ENCODE measurements around the gene COL18A1.
A peak's percentile ranks its signal among the peaks of the same experiment; 100 is the strongest.

Gene COL18A1

DNA sequence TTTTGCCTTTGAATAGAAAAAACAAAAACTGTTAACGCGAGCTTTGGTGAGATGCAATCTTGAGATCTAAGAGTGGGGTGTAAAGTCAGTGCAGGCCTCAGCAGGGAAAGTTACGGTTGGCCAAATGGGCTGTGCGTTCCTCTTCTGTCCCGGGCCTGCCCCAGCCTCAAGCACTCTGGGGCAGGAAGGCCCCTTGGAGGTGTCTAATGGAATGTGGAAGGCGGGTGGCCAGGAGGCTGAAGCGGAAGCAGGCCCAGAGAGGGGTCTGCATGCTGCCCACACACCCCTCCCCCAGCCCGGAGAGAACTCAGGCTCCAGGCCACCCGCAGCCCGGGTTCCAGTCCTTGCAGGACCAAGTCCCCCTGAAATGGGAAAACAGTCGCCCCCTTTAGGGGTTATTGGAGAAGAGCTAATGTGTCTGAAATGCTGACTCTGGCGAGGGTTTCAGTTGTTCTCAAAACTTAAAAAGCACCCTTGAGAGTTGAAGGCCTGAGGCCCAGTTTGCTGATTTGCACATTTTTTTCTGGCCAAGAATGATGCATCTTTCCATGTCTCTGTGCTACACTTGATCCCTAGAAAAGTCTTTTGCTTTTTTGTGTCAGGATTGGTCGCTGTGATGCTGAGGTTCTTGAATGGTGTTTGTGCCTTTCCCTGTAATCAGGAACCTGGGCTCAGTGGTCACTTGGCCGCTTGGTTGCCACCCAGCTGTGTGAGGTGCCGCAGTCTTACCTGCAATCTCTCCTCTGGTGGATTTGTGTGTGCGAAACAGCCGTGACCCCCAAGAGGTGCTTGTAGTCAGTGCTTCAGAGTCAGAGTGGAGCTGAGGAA, 2.0 kb downstream of the COL18A1 start:
- TF ChIP-seq, protein P1, sequence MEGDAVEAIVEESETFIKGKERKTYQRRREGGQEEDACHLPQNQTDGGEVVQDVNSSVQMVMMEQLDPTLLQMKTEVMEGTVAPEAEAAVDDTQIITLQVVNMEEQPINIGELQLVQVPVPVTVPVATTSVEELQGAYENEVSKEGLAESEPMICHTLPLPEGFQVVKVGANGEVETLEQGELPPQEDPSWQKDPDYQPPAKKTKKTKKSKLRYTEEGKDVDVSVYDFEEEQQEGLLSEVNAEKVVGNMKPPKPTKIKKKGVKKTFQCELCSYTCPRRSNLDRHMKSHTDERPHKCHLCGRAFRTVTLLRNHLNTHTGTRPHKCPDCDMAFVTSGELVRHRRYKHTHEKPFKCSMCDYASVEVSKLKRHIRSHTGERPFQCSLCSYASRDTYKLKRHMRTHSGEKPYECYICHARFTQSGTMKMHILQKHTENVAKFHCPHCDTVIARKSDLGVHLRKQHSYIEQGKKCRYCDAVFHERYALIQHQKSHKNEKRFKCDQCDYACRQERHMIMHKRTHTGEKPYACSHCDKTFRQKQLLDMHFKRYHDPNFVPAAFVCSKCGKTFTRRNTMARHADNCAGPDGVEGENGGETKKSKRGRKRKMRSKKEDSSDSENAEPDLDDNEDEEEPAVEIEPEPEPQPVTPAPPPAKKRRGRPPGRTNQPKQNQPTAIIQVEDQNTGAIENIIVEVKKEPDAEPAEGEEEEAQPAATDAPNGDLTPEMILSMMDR (conservative IDR thresholded peaks at IDR 0.05; ENCODE audit: control insufficient read depth, insufficient read depth, low read depth, low read length) = no peak
- peak; percentile 44 for DNase-seq (ENCODE audit: low read depth)
- peak overlapping the region; percentile 47 for H3K4me3 ChIP-seq (ENCODE audit: control insufficient read depth, low read depth, low read length)

DNA sequence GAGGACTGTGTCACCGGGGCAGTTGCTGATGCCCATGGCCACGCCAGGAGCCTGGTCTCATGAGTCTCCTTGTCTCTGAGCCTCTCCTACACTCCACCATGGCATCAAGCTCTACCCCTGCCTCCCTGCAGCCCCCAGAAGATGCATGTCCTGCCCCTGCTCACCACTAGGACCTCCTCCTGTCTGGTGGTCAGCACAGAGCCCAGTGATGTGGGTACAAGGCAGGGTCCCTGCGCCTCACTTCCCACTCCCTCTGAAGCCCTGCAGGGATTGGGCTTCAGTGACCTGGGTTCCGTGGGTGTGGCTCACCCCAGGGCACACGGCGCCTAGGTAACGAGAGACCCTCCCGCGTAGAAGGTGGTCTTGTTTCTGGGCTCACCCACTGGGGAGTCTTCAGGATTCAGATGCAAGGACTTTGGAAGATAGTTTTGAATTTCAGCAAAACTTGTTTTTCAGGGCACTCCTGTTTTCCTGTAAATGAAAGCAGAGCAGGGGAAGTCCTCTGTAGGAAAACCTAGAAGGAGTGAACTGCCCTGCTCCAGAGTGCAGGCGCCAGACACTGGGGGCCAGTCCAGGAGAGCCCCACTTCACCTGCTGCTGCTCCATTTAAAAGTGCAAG, 2.8 kb downstream of the COL18A1 start:
- no peak overlapping the region for H3K4me3 ChIP-seq (ENCODE audit: control insufficient read depth, low read depth, low read length)

DNA sequence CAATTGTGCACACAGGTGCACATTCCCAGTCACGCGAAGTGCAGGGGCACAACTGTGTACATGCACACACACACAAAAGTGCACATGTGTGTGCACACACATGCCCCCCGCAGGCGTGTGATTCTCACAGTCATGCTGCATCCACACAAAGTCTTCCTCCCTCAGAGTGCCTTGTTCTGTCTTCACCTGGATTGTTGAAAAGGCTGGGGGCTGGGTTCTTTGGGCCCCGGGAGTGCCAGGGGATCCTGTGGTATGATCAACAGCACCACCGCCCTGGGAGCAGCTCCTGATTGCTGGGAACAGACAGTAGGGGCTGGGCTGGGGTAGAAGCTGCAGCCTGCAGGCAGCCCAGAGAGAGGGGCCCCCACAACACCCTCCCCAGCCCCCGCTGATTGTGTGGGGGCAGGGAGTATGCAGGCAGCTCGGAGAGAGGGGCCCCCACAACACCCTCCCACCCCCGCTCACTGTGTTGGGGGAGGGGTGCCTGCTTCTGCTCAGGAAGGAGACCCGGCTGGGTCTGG, 3.4 kb downstream of the COL18A1 start:
- DNase-seq (ENCODE audit: low read depth) = no peak
- TF ChIP-seq, protein P1 (conservative IDR thresholded peaks at IDR 0.05; ENCODE audit: control insufficient read depth, insufficient read depth, low read depth, low read length) = no peak
- H3K4me3 ChIP-seq (ENCODE audit: control insufficient read depth, low read depth, low read length) = no peak overlapping the region

More for the DNA sequence above, 2.8 kb downstream of the COL18A1 start:
- DNase-seq (ENCODE audit: low read depth) = no peak
- TF ChIP-seq, protein P1 (conservative IDR thresholded peaks at IDR 0.05; ENCODE audit: control insufficient read depth, insufficient read depth, low read depth, low read length) = no peak

DNA sequence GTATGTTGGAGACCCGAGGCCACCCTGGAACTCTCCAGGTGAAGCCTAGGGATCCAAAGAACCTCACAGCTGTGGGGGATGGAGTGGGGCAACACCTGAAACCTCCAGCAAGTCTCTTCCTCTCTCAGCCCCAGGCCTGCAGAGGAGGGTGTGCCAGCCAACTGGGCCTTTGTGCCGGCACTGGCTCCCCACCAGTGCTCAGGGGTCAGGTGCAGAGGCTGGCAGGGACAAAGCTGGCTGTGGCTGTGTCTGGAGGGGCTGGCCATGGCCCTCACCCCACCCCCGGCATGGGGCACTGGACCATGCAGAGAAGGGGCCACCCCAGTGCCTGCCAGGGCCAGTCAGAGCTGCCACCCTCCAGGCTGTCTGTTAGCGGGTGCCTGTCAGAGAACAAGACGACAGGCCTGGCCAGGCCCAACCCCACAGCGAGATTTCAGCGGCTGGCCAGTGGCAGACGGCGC, 3.9 kb downstream of the COL18A1 start:
- no peak overlapping the region for H3K4me3 ChIP-seq (ENCODE audit: control insufficient read depth, low read depth, low read length)
- DNase-seq (ENCODE audit: low read depth) = no peak
- TF ChIP-seq, protein P1 (conservative IDR thresholded peaks at IDR 0.05; ENCODE audit: control insufficient read depth, insufficient read depth, low read depth, low read length) = no peak

DNA sequence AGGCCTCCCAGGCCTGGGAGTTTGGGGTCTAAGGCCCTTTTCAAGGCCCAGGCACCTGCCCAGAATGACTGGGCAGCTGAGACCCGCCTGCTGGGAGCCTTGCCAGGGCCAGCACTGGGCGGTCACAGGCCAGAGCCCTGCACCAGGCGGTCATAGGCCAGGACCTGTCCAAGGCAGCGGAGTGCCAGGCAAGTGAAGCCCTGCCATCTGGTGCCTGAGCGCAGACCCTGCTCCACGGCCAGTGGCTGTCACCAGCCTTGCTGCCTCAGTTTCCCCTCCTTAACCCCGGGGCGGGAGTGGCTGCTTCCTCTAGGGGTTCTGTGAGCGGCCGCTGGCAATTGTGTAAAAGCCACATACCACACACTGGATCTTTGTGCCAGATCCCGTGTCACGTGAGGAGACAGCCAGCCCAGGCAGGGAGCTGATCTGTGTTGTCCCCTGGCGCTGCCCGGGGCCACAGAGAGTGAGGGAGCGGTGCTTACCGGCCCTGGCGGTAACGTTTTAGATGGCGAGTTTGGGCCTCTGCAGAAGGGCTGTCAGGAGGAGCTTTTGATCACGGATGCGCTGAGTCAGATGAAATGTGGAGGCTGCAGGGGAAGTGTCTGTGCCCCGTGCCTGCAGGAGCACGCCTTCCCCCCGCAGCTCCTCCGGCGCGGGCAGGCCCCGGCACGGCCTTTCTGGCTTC, 4.6 kb downstream of the COL18A1 start:
- no peak overlapping the region for H3K4me3 ChIP-seq (ENCODE audit: control insufficient read depth, low read depth, low read length)
- peak; percentile 64 for DNase-seq (ENCODE audit: low read depth)
- TF ChIP-seq, protein P1 (conservative IDR thresholded peaks at IDR 0.05; ENCODE audit: control insufficient read depth, insufficient read depth, low read depth, low read length) = no peak

DNA sequence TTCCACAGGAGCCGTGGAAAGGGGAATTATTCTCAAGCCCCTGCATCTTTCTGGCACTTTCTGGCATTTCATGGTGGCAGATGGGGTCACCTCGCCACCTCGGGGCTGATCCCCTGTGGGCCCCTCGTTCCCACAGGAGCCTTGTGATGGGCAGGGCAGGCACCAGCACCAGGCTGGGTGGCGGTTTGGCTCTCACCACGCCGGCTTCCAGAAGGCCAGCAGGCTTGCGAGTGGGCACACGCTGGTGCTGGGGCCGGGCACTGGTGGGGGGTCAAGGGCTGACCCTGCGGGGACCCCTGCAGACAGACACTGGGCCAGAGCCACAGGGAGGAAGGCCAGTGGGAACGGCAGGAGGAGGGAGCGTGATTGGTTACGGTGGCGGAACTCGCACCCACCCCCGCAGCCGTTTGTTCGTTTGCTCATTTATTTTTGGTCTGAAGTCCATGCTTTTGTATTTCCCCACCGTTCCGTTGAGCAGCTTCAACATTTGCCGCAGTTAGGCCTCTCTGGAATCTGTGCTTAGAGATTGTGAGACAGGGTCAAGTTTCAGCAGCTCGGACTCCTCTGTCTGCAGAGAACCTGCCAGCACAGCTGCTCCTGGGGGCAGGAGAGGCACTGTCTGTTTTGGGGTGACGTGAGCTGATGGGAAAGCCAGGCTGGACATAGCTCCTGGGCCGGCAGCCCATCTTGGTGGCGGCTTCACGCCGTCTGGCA, 5.3 kb downstream of the COL18A1 start:
- TF ChIP-seq, protein P1 (conservative IDR thresholded peaks at IDR 0.05; ENCODE audit: control insufficient read depth, insufficient read depth, low read depth, low read length) = no peak
- DNase-seq (ENCODE audit: low read depth) = no peak
- no peak overlapping the region for H3K4me3 ChIP-seq (ENCODE audit: control insufficient read depth, low read depth, low read length)

Measured in fibroblast of mammary gland (primary cell).